DMS114 treated with DMSO at 0.1 percent for 48 hours (cell line): Measurements from ENCODE around the gene EXOSC5.

Experiments used
- DNase-seq: peaks from one replicate; lab custom pipeline; 2025; ENCODE audit not compliant: unreplicated experiment; lab: John Stamatoyannopoulos, UW

Gene EXOSC5

GRCh38 chr19:41426952-41427646 is 29.9 kb upstream of the EXOSC5 start, which contains the start of gene B3GNT8:
TSS of gene B3GNT8 (minus strand) at chr19:41427374. CDS start at chr19:41426778, 596 bp downstream.
- DNase-seq: no peak

DNA sequence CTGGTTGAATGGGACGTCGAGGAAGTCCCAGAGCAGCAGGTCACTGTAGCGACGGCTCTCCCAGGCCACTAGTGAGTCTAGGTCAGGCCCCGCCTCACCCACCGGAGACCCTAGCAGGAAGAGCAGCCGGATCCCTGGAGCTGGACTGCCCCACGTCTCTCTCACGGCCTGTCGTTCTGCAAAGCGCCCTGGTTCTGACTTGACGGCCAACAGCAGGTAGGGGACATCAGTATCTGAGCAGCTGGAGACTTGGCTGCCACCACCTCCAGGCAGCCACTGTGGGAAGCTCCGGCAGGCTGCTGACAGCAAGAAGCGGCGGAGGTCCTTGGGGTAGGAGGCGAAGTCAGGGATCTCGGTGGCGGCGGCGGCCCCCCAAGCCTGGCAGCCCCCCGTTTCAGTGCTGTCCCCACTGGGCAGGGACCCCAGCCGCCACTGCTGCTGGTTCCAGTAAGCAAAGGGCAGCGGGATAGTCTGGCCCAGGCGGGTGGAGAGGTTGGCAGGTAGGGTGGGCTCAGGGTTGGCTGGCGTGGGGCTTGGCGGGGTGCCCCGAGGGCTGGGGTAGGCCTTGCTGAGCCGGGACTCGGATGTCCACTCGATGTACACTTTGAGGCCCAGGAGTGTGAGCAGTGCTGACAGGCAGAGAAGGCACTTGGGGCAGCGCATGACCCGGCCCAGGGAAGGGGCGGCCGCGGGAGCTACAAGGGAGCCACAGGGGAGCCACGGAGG is 29.1 kb upstream of the EXOSC5 start:
- DNase-seq: no peak

- DNase-seq: no peak
Measured at GRCh38 chr19:41425174-41426115, 28.3 kb upstream of the EXOSC5 start.

- no peak for DNase-seq
Measured at GRCh38 chr19:41424335-41425173, 27.4 kb upstream of the EXOSC5 start.

GRCh38 chr19:41422955-41423354 is 25.8 kb upstream of the EXOSC5 start:
- no peak for DNase-seq

GRCh38 chr19:41422456-41422855 is 25.3 kb upstream of the EXOSC5 start:
- no peak for DNase-seq

- no peak for DNase-seq
Measured at GRCh38 chr19:41421973-41422372, 24.8 kb upstream of the EXOSC5 start.

DNA sequence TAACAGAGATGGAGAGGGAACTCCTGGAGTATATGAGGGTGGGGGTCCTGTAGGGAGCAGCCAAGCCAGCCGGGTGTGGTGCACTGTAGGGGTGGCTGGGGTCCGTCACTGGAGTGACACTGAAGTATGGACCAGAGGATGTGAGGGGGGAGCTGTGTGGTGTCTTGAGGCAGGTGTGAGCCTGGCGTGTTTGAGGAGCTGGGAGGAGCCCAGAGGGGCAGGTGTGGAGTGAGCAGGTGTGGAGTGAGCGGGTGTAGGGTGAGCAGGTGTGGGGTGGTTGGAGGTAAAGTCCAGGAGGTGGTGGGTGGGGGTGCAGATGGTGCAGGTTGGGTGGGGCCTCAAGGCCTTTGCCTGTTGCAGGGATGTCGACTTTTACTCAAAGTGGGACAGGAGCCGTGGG is 24.2 kb upstream of the EXOSC5 start:
- no peak for DNase-seq

DNA sequence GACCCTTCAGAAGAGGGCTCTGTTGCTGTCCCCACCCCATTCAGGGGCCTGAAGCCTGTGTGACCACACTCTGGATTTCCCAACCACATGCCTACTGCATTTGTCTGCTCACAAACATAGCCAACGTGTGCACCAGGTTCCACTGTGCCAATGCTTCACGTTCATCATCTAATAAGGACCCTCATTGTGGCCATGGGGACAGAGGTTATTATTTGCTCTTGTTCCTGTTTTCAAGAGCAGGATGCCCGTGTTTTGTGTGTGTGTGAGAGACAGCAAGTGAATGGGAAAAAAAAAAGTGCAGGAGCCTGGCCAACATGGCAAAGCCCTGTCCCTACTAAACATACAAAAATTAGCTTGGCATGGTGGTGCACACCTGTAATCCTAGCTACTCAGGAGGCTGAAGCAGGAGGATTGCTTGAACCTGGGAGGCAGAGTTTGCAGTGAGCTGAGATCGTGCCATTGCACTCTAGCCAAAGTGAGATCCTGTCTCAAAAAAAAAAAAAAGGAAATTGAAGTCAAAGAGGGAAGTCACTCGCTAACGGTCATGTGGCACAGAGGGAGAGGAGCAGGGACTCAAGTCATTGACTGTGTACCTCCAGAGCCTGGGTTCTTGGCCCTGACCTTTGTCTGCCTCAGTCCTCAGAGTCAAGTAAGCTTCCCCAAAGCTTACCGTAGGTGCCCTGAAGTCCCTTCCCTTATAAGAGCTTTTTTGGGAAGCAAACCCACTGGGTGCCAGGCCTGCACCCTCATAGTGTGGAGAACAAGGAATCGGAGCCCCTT is 23.1 kb upstream of the EXOSC5 start:
- DNase-seq: no peak

DNA sequence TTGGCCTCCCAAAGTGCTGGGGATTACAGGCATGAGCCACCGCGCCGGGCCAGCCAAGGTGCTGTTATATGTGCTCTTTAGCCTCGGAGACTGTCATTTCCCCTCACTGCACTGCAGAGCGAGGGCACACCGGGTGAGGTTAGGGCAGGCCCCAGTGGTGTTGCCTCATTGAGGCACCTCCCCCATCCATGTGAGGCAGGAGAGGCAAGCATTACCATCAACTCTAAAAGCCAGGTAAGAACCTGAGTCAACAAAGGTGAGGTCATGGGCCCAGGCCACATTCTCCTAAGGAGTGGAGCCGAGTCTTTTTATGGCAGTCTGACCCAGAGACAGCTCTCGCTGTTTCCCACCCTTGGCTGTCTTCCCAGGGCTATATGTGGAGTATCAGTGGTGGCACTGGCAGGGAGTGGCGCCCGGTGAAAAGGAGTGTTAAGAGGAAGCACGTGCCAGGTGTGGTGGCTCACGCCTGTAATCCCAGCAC is 19.1 kb upstream of the EXOSC5 start:
- DNase-seq: no peak

- DNase-seq: no peak
Measured at GRCh38 chr19:41415154-41415571, 18.0 kb upstream of the EXOSC5 start.

DNA sequence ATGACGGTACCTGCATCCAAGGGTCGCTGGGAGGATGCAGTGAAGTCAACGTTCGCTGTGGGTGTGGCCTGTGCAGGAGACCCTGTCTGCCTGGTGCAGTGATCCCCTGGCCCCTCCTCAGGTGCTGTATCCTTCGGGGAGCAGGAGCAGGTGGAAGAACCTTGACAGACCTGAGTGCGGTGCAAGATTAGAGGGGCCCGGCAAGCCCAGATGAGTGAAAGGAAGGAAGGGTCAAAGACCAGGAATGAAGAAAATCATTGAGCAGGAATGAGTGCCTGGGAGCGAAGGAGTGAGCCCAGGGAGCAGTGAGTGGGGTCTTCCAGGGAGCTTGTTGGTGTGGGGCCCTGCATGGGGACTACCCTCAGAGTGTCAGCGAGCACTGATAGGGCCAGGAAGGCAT is 17.3 kb upstream of the EXOSC5 start:
- DNase-seq: no peak

DNA sequence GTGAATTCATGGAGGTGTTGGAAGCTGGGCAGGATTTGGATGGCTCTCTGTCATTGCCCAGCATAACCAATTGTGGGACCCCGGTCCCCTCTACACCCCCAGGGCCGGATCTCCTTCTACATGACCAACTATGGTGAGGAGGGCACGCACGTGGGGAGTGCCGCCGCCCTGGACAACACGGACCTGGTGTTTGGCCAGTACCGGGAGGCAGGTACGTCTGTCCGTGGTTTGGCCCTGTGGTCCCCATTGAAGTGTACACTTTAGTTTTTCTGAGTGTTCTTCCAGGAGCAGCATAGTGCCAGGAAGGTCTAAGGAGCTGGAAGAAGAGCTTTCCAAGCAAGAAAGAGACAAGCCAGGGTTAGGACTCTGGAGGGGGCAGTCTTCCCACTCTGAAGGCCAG is 16.8 kb upstream of the EXOSC5 start:
- no peak for DNase-seq

DNA sequence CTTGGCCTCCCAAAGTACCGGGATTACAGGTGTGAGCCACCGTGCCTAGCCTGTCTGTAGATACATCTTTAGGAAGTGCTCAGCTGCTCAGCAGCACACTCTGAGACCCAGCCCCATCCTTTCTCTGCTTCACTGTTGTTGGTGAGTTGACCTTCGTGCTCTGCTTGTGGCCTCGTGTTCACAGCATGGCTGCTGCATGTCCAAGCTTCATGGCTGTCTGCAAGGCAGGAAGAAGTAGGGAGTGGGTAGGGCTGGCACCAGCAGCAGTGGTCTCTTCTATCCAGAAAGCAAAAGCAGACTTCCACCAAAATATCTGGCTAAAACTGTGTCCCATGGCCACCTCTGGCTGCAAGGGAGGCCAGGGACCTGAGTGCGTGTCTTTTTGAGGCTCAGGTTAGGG is 15.8 kb upstream of the EXOSC5 start:
- no peak for DNase-seq

GRCh38 chr19:41411968-41412265 is 14.8 kb upstream of the EXOSC5 start:
- DNase-seq: no peak

- no peak for DNase-seq
Measured at GRCh38 chr19:41411100-41411967, 14.2 kb upstream of the EXOSC5 start.

GRCh38 chr19:41410336-41411054 is 13.3 kb upstream of the EXOSC5 start:
- no peak for DNase-seq

GRCh38 chr19:41409288-41409687 is 12.1 kb upstream of the EXOSC5 start:
- no peak for DNase-seq
